Esophagus squamous epithelium (tissue), 5 donors: ENCODE results near the gene C19orf67. TPM values are rescaled to one million over a fixed set of nuclear protein-coding genes. Genes with fewer than 3 reads are reported as not detected.

ENCODE experiments used
- DNase-seq: peaks from one replicate; lab custom pipeline; 2025; lab: John Stamatoyannopoulos, UW
- H3K27ac ChIP-seq, 4 donors: fragments of 200-600 bp; sonication (generic); one replicate each; pipeline ENCODE4 v1.5.1; 2016 to 2019; ENCODE audit warnings: mild to moderate bottlenecking in 1 of 4
- H3K27me3 ChIP-seq, 4 donors: fragments of 200-600 bp; sonication (generic); 1 replicate in 3 of 4; 2 replicates in 1 of 4; pipeline versions ENCODE4 v1.5.1 to v1.6.0; 2017 to 2021; ENCODE audit warnings: antibody characterized with exemption in 1 of 4
- H3K36me3 ChIP-seq, 3 donors: fragments of 200-600 bp; sonication (generic); one replicate each; pipeline ENCODE4 v1.5.1; 2016 to 2019
- H3K4me1 ChIP-seq, 3 donors: fragments of 200-600 bp; sonication (generic); one replicate each; pipeline ENCODE4 v1.5.1; 2017 to 2019
- H3K4me3 ChIP-seq, 4 donors: fragments of 200-600 bp; sonication (generic); 1 replicate in 3 of 4; 2 replicates in 1 of 4; pipeline ENCODE4 v1.5.1; 2016 to 2019; ENCODE audit warnings: mild to moderate bottlenecking in 2 of 4, moderate library complexity in 1 of 4
- H3K9me3 ChIP-seq, 3 donors: fragments of 200-600 bp; sonication (generic); one replicate each; pipeline ENCODE4 v1.5.1; 2016 to 2019
- POLR2A ChIP-seq, 4 donors: fragments of 450-650 bp; IDR thresholded peaks; one replicate each; pipeline ENCODE4 v1.6.1; 2017; ENCODE audit warnings: antibody characterized with exemption in 4 of 4, mild to moderate bottlenecking in 4 of 4, moderate library complexity in 3 of 4
- WGBS, 2 donors: methylation state at CpG; one replicate each; pipeline ENCODE4 v1.1.5; 2018; 5-methylcytosine and 5-hydroxymethylcytosine counted together
- intact Hi-C: fragments of 100-400 bp; cut with DNase I; formaldehyde crosslinking; loops from one replicate; pipeline ENCODE4 v1.15.0; 2022
- total RNA-seq, 4 donors: library from RNA; depleted of rRNA; stranded (reverse); fragments of >200 nt; gene quantifications; one replicate each; pipeline ENCODE4 v1.1.0, GENCODE V29; 2016
- TF ChIP-seq, protein P1 (sequence below), 6 experiments: fragments of 450-650 bp in 4 of 6; fragments of 200-600 bp in 2 of 6; sonication (generic) in 2 of 6; IDR thresholded peaks; one replicate each; pipeline ENCODE4 v1.5.1; 2016 to 2019; ENCODE audit warnings: antibody characterized with exemption in 6 of 6, mild to moderate bottlenecking in 4 of 6, moderate library complexity in 4 of 6
- donor health status: DM: yes; HTN: yes; CAD: no.

Gene C19orf67
- total RNA-seq, 4 donors from 2014 or later: not detected

DNA sequence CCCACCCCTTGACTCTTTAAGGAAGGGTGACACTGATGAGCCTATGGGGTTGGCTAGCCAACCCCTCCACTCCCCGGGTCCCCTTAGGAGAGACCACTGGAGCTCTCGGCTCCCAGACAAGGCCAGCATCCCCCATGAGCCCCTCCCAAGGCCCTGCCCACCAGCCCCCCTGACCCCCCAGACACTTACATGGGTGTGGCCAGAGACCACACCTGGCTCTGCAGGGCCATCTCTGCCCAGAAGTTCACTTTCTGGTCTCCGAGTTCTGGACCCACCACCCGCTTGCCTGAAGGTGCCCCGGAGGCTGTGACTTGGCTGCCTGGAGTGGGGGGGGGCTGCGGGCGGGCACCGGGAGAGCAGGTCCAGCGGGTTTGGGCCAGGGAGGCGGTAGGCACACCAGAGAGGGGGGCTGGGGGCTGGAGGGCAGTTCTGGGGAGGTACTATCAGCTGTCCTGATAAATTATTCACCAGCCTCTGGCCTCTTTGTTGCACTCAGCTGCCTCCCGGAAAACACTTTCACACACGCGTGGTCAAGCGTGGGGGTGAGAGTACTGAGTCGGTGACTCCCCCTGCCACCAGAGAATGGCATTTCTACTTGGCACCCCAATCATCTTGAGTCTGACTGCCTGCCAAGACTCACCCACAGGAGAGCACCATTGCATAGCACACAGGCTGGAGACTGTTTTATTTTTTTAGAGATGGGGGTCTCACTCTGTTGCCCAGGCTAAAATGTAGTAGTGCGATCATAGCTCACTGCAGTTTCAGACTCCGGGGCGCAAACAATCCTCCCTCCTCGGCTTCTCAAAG is 23.6 kb downstream of the C19orf67 start, which contains the start of gene PALM3:
Gene PALM3, minus strand, starts transcription at position 326 of the 807 bp plus-strand sequence. Its CDS starts 96 bp downstream, at position 230.
- DNase-seq: no peak
- H3K4me3 ChIP-seq: no peak within 1 kb of the TSS
- intact Hi-C loops: no loop called here
- TF ChIP-seq, protein P1, sequence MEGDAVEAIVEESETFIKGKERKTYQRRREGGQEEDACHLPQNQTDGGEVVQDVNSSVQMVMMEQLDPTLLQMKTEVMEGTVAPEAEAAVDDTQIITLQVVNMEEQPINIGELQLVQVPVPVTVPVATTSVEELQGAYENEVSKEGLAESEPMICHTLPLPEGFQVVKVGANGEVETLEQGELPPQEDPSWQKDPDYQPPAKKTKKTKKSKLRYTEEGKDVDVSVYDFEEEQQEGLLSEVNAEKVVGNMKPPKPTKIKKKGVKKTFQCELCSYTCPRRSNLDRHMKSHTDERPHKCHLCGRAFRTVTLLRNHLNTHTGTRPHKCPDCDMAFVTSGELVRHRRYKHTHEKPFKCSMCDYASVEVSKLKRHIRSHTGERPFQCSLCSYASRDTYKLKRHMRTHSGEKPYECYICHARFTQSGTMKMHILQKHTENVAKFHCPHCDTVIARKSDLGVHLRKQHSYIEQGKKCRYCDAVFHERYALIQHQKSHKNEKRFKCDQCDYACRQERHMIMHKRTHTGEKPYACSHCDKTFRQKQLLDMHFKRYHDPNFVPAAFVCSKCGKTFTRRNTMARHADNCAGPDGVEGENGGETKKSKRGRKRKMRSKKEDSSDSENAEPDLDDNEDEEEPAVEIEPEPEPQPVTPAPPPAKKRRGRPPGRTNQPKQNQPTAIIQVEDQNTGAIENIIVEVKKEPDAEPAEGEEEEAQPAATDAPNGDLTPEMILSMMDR (IDR thresholded peaks at IDR 0.05): no peak
- no peak for TF ChIP-seq POLR2A (IDR thresholded peaks at IDR 0.05)
- no peaks in the 10 kb centered on the region for H3K9me3 ChIP-seq
- H3K36me3 ChIP-seq: no peaks in the 10 kb centered on the region
- peaks cover 0 to 67% (median 6%) of the 10 kb centered on the region in 4 donors for H3K27me3 ChIP-seq
- WGBS, 2 donors: 52 to 62% methylated on average over 4 to 5 of the region's 19 CpGs
- H3K4me1 ChIP-seq: peaks cover 8 to 29% (median 12%) of the 10 kb centered on the region in 3 donors
- no peak within 1 kb of the TSS for H3K27ac ChIP-seq

DNA sequence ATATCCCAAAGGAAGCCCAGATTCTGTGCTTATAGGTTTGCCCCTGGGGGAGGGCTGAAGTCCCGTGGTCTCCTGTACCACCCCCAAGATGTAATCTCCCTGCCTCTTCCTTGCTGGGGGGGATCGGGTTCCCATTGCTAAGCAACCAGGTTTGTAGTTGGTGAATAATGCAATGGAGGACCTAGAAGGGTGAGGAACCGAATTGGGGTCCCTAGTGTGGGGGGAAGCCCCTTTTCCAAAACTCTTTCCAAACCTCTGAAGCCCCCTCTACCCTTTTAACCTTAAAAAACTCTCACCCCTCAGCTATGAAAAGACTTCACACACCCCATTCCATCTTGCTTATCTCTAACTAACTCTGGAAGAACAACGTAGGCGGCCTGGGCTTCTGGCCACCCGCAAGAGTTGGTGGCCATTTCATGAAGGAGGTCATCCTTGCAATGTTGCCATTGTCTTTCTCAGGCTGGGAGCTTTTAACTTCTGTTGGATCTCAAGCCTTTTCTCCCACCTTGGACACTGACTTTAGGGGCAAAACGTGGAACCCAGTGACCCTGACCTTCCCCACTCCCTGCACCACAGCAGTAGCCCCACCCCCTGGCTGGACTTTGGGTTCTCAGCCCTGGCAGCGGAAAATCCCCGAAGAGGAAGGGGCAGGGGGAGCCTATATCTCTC is 24.4 kb downstream of the C19orf67 start:
- no peak for TF ChIP-seq POLR2A (IDR thresholded peaks at IDR 0.05)
- TF ChIP-seq, protein P1 (IDR thresholded peaks at IDR 0.05): no peak
- intact Hi-C loops: no loop called here
- Histone ChIP-seq H3K27me3 (peaks cover 0 to 74% (median 6%) of the 10 kb centered on the region in 4 donors), H3K4me3 (no peak overlapping the region), H3K9me3 (no peaks in the 10 kb centered on the region), H3K27ac (no peak overlapping the region), H3K36me3 (no peaks in the 10 kb centered on the region), H3K4me1 (peaks cover 8 to 32% (median 12%) of the 10 kb centered on the region in 3 donors)
- WGBS, 2 donors: 50 to 53% methylated on average over 6 of the region's 9 CpGs
- DNase-seq: no peak

DNA sequence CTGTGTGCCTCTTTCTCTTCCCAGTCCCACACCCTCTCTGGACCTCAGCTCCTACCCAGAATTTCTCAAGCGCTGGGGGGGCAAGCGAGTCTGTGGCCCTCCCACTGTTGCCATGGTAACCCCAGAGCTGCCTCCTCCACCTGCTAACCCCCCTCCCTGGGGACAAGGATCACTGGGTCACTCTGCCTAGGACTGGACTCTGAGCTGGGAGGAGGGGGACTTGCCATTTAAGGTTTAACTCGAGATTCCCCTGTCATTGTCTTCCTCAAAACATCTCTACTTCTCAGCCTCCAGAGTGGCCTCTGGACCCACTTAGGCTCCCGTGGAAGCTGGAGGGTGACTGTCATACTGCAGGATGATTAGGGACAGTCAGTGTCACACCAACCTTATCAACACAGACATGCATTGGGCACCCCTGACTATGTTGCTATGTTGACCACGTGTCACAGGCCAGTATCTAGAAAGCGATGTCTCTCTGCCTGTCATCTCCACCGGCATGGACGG is 25.9 kb downstream of the C19orf67 start:
- H3K36me3 ChIP-seq: no peaks in the 10 kb centered on the region
- 52 to 54% methylated on average over 6 to 8 of the region's 8 CpGs for WGBS, 2 donors
- no peak overlapping the region for H3K4me3 ChIP-seq
- no peaks in the 10 kb centered on the region for H3K9me3 ChIP-seq
- peaks cover 0 to 74% (median 6%) of the 10 kb centered on the region in 4 donors for H3K27me3 ChIP-seq
- peaks cover 8 to 32% (median 12%) of the 10 kb centered on the region in 3 donors for H3K4me1 ChIP-seq
- TF ChIP-seq, protein P1 (IDR thresholded peaks at IDR 0.05): no peak
- TF ChIP-seq POLR2A (IDR thresholded peaks at IDR 0.05): no peak
- no peak for DNase-seq
- intact Hi-C loops: no loop called here
- no peak overlapping the region for H3K27ac ChIP-seq

DNA sequence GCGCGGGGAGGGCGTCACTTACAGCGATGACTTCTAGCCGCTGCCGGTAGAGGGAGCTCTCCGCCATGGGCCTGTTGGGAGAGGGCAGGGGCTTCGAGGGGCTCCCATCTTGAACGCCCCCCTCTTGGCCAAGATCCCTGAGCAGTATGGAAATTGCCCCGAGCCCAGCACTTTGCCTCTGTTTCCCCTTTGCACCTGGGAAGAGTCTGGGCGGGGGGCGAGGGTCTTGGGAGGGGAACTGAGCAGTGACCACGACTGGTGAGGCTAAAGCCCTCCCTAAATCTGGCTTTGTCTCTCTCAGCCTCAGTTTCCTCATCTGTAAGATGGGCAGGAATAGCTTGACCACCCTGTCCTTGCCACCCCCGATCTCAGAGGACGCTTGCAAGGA is 26.5 kb downstream of the C19orf67 start:
- H3K9me3 ChIP-seq: no peaks in the 10 kb centered on the region
- no peak overlapping the region for H3K27ac ChIP-seq
- WGBS, 2 donors: 21 to 80% methylated on average over 2 to 12 of the region's 15 CpGs
- no peak for DNase-seq
- H3K4me3 ChIP-seq: no peak overlapping the region
- intact Hi-C loops: no loop called here
- peaks cover 0 to 74% (median 6%) of the 10 kb centered on the region in 4 donors for H3K27me3 ChIP-seq
- TF ChIP-seq POLR2A (IDR thresholded peaks at IDR 0.05): no peak
- TF ChIP-seq, protein P1 (IDR thresholded peaks at IDR 0.05): peak in 5 of 6 experiments; percentile 14 to 55 (median 42)
- no peaks in the 10 kb centered on the region for H3K36me3 ChIP-seq
- H3K4me1 ChIP-seq: peaks cover 8 to 32% (median 12%) of the 10 kb centered on the region in 3 donors
